ENCODE measurements around the gene PER2.

Gene PER2

GRCh38 chr2:238231251-238231793, 57.1 kb downstream of the PER2 start:
- DNase-seq (ENCODE audit: low read depth in 2 of 2), result peak; percentile 69 to 75

GRCh38 chr2:238230699-238231098, 57.7 kb downstream of the PER2 start:
- no peak for DNase-seq (ENCODE audit: low read depth in 2 of 2)

DNA sequence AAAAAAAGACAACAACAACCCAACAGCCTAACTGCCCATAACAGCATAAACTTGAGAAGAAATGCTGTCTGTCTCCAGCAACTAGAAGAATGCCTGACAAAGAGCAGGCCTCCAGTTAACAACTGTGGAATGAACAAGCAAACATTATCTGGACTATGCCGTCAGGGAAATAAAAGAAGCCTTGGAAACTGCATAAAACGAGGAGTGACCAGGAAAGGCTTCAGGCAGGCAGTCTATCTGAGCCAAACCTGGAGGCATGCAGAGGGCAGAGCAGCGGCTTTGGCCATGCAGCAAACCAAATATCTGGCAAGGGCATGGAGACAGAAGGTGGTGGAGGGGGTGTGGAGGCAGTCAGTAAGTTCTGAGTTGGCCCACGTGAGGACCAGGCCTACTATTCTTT, 59.7 kb downstream of the PER2 start:
- DNase-seq (ENCODE audit: low read depth in 2 of 2), result no peak

DNA sequence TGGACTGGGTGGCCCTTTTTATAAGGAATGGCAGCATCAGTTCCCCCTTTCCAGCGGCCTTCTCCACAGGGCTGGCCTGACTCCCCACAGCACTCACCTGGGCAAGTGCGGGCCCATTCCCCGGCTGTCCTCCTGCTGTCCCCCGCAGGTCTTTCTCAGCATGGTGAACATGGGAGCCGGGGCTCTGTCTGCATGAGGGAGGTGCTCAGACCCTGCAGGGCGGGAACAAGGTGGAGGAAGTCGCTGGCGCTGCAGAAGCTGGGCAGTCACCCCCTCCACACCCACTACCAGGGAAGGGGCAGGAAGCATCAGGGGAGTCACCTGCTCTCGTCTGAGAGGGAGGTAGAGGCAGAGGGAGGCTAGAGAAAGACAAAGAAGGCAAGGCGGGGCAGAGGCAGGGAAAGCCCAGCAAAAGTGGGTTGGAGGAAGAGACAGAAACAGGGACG, 60.8 kb downstream of the PER2 start:
- no peak for DNase-seq (ENCODE audit: low read depth in 2 of 2)

DNA sequence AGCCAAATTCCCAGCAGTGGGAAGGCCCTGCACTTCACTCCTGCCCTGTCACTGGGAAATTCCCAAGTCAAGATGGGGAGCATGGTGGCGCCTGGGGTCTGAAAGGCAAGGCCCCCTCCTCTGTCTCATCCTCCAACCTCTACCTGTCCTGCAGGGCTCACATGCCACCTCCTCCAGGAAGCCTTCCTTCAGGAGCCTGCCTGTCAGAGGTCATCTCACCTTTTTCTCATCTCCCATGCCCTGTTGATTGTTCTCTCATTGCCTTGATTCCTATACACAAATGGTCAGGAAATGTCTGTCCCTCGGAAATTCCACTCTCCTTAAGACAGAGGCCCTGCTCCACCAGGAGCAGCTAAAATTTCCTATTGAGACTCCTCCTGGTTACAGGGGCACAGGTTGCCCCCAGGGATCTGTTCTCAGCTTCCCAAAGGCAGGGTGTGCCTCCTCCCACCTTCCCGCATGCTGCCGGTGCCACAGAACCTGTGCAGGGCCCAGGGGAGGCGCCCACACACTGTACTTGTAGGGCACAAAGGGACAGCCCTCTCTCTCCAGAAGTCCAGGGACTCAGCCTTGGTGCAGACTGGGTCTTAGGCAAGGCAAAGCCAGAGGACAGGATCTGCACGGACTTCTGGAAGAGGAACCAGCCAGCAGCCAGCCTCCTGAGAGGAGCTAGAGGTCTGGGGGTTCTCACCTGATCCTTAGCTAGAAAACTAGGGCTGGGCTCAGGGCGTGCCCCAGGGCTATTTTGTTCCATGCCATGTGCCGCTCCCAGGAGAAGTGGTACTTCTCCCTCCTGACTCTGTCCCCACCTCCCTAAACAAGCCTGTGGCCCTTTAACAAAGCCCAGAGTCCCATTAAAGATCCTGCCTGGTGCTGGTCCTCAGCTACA, 61.5 kb downstream of the PER2 start:
- no peak for DNase-seq (ENCODE audit: low read depth in 2 of 2)

DNA sequence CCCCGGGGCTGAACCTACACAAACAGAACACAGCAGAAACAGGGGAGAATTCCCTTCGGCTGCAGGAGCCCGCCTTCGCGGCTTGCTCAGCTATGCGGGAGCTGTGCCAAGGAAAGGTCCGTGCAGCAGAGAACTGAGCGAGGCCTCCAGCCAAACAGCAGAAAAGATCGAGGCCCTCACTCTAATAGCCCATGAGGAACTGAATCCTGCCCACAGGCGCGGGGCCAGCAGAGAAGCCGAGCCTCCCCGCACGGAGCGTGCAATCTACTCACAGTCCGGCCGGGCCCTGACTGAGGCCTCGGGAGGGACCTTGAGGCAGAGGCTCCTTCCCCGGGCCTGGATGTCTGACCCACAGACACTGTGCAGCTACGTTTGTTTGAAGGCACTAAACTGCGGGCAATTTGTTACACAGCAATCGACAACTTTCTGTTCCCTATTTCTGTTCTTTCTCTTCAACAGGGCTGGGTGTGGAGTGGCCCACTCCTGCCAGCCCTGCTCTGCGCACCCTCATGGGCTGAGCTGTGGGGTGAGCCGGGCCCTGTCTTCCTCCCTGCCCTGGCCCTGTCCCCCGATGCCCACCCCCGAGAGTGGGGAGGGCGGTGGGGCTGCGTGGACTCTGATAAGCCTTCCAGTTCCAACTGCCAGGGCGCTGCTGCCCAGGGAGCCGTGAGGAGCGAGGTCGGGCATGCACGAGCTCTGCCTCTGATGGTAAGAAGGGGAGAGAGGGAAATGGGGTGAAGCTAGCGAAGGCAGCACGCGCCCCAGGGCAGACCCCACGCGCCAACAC, 62.3 kb downstream of the PER2 start:
- DNase-seq (ENCODE audit: low read depth in 2 of 2), result no peak

DNA sequence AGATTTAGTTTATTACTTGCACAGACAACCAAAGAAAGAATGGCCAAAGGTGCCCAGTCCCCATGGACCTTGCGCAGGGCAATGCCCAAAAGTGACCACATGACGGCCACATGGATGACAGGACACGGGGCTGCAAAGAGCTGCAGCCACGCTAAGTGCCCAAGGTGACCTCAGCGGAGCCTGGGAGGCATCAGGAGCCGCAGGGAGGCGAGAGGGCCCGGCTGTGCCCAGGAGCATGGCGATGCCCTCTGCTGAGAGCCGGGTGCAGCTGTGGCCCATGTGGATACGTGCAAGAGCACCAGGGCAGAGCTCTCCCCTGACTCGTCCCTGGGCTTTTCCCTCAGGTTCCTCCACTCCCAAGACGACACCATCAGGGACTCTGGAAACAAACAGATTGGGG, 63.3 kb downstream of the PER2 start:
- DNase-seq (ENCODE audit: low read depth in 2 of 2), result no peak

DNA sequence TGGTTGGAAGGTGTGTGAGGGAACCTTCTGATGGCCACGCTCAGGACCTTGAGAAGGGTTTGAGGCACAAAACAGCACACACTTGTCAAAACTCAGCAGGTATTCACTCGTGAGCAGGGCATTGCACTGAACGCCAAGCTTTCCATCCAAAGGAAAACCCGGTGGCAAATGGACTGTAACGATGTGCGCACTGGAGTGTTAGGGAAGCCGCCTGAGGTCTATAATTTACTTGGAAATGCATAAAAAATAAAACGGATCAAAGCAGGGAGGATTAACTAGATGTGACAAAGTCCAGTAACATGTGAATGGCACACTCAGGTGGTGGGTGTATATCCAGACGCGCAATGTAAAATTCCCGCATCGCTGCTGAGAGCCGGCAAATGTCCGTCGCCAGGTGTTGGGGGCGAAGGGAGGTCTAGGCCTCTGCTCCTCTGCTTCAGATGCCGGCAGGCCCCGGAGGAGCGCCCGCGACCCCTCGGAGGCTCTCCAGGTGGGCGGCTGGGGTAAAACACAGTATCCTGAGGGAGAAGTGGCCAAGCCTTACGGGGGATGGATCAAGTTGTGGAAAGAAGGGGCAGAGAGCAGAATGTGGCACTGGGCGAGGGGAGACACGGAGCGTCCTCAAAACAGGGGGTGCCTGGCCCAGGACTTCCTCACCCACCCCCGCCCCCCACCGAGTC, 63.9 kb downstream of the PER2 start:
- DNase-seq (ENCODE audit: low read depth in 2 of 2), result no peak

DNA sequence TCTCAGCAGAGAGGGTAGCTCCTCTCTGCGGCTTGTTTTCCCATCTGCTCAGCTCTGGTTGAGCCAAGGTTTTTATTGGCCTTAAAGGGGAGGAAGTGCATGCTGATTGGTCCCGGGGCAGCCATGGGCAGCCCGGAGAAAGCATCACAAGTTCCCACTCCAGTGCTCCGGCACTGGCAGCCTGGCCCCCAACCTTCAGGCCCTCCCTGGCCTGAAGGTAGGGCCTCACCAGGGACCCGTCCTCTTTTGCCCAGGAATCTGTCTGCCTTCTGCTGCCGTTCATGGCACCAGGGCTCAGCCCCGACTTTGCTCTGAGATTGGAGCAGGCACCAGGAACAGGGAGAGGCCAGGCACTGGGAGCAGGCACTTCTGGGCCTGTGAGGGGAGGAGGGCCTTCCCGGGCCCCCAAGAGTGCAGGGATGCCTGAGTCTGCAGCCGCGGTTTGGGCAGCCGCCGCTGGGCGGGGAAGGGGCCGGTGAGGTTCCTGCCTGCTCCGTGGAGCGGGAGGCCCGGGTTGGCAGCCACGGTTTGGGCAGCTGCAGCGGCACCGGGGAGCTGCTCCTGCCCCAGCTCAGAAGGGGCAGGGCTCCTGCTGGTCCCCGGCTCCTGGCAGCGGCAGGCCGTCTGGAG, 67.4 kb downstream of the PER2 start:
- DNase-seq (ENCODE audit: low read depth in 2 of 2), result no peak

DNA sequence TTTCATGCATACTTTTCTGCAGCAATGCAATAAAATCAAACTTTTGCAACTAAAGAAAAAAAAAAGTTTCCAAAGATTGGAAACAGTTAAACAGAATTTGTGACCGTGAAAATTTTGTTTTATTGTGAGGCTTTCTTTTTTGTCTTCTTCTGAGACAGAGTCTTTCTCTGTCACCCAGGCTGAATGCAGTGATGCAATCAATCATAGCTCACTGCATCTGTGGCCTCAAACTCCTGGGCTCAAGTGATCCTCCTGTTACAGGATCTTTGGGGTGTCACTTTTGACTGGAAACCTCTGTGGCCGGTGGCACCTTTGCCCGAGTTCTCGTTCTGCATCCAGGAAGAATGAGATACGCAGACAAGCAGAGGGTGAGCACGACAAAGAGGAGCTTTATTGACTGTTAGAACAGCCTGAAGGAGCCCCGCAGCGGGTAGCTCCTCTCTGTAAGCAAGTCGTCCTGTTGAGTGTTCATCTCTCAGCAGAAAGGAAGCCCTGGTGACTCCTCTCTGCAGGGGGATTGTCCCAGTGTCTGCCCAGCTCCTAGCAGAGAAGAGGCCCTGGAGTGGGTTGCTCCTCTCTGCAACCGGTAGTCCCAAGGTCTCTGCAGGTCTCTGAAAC, 68.0 kb downstream of the PER2 start:
- no peak for DNase-seq (ENCODE audit: low read depth in 2 of 2)

DNA sequence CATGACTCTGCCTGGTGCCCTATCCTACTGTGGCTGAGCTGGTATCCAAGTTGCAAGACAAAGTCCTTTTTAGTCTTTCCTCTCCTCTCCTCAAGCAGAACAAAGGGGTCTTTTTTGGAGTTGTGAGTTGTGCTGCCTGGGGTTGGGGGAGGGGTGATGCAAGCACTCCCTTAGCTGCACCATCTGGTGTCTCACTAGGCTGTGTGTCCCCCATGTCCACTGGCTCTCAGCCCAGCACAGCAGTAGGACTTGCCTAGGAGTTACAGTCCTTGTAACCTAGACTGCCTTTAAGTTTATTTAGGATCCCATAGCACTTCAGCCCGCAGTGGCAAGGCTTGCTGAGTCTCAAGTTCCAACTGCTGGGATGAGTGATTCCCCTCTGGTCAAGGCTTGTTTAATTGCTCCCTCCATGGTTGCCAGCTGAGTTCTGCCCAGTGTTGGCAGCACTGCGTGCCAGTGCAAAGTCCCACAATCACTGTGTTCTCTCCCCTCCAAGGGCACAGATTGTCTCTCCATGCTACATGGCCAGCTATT, 71.7 kb downstream of the PER2 start:
- DNase-seq (ENCODE audit: low read depth in 2 of 2), result no peak

DNA sequence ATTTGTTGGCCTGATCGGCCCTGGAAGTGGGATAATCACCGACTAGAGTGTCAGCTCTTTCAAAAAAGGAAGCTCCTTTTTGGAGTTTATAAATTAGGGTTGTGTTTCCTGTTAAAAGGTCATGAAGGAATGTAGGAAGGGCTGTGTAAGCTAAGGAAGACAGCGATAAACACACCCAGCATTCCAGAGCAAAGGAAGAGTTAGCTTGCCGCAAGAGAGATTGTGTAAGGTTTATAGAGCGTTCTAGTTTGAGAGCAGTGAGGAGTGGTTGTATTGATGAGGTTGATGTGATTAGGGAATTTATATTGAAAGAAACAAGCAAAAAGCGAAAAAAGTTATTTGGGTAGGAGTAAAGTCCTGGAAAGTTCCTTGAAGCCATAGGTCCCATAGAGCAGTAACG, 81.4 kb downstream of the PER2 start:
- no peak for DNase-seq (ENCODE audit: low read depth in 2 of 2)

DNA sequence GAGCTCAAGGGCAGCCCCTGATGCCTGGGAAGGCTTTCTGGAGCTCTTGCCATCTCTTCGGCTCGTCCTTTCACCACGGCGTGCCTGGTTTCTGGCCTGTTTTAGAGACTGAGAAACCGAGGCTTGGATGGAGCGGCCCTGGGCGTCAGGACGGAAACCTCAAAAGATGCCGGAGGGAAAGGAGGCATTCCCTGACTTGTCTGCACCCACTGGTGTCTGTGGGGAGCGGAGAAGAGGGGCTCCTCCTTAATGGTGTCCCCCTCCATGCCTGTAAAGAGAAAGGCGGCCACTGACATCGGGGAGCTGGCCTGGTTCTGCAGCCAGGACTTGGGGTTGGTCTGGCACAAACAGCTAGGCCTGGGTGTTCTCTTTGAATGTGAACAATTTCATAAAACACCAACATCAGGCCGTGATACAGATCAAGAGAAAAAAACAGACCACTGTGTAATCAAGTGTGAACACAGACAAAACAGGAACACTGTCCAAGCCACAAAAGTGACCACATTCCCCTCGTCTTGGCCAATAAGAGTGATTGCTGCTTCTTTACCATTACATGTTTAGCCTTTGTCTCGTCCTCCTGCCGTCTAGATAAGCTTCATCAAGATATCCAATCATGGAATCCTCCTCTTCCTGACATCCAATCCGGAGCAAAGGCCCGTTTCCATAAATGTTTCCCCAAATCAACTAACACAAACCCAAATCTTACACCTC, 84.3 kb downstream of the PER2 start:
- DNase-seq (ENCODE audit: low read depth in 2 of 2), result no peak

DNA sequence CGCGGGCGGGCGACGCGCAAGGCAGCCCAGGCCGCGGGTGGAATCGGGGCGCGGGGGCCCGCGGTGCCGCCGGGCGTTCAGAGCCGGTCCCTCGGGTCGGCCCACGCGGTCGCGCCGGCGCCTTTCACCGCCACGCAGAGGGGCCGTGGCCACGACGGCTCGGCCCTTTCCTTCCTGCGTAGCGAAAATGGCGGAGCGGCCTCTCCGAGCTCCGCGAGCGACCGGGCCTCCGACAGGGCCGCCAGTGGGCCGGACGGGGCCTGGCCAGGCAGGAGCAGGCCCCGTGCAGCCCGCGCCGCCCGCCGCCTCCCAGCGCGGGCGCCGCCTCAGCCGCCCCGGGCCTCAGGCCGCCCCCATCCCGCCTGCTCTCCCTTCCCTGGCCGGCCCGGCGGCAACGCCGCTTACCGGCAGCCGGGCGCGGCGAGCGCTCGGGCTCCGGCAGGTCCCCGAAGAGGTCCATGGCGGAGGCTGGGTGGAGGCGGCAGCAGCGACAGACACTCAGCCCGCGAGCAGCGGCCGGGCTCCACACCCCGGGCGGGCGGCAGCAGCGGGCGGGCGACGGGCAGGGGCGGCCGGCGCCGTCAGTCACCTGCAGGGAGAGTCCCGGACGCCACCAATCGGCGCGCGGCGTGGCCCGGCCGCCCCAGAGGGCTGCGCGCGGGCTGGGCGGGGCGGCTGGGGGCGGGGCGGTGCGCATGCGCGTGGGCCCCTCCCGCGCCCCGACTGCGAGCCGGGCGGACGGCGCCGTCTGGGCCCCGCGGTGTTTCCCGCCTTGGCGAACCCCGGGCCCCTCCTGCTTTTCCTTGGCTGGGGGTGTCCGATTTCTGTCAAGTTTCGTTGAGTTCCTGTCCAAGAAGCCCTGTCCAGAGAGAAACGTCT, 85.1 kb downstream of the PER2 start, which contains the start of gene ILKAP:
Gene ILKAP (minus strand): TSS at position 602 of the 879 bp plus-strand sequence. CDS start 142 bp downstream, at position 460.
- peak; percentile 85 to 92 for DNase-seq (ENCODE audit: low read depth in 2 of 2)

GRCh38 chr2:238202326-238203093, 85.9 kb downstream of the PER2 start:
- DNase-seq (ENCODE audit: low read depth in 2 of 2), result no peak

All from stimulated activated CD4-positive, alpha-beta T cell treated with anti-CD3 and anti-CD28 coated beads, Interleukin-1b, Interleukin-23, amount 100 ng/mL, for 4 hours (primary cell).